MCF 10A (cell line): ENCODE results near the gene CARHSP1. TPM values are rescaled to one million over a fixed set of nuclear protein-coding genes. Genes with fewer than 3 reads are reported as not detected.

Source experiments
- BruUV-seq: library from RNA; stranded (reverse); fragments of 400-500 nt; replicated peaks from 2 replicates; lab custom pipeline; 2021; lab: Mats Ljungman, UMichigan
- CTCF ChIA-PET: fragments of 300-600 bp; sonication (Branson Sonifier 250); formaldehyde crosslinking; extraction: SDS; loops from one replicate; lab custom pipeline; 2021; ENCODE audit warnings: antibody characterized with exemption, inconsistent platforms; lab: Yijun Ruan, JAX
- POLR2A ChIA-PET: fragments of 300-600, 350-650 bp; sonication (Branson Sonifier 250); formaldehyde crosslinking; extraction: SDS; loops from one replicate; lab custom pipeline; 2020; ENCODE audit warnings: antibody characterized with exemption, inconsistent platforms; lab: Yijun Ruan, JAX
- DNase-seq: peaks from one replicate; pipeline ENCODE4 v3.0.0-alpha.2; 2018; ENCODE audit not compliant: unreplicated experiment
- H3K27ac Mint-ChIP-seq: one replicate; pipeline ENCODE4 v1.8.0; 2022; ENCODE audit warnings: mild to moderate bottlenecking, low read depth, mixed read lengths; ENCODE audit not compliant: unreplicated experiment
- H3K27me3 Mint-ChIP-seq: one replicate; pipeline ENCODE4 v1.8.0; 2022; ENCODE audit warnings: mixed read lengths; ENCODE audit not compliant: insufficient read depth, unreplicated experiment
- H3K36me3 Mint-ChIP-seq: one replicate; pipeline ENCODE4 v1.8.0; 2022; ENCODE audit warnings: mild to moderate bottlenecking, moderate library complexity, mixed read lengths; ENCODE audit not compliant: insufficient read depth, unreplicated experiment
- H3K4me1 Mint-ChIP-seq: one replicate; pipeline ENCODE4 v1.8.0; 2022; ENCODE audit warnings: mixed read lengths; ENCODE audit not compliant: insufficient read depth, unreplicated experiment
- H3K4me3 Mint-ChIP-seq: one replicate; pipeline ENCODE4 v1.8.0; 2022; ENCODE audit warnings: mild to moderate bottlenecking, moderate library complexity, mixed read lengths; ENCODE audit not compliant: unreplicated experiment
- H3K9me3 Mint-ChIP-seq: one replicate; pipeline ENCODE4 v1.8.0; 2022; ENCODE audit warnings: mixed read lengths; ENCODE audit not compliant: unreplicated experiment
- CTCF ChIP-seq: fragments of 200-600 bp; IDR thresholded peaks from one replicate; pipeline ENCODE4 v1.8.0; 2022; ENCODE audit warnings: antibody characterized with exemption, mild to moderate bottlenecking; ENCODE audit not compliant: unreplicated experiment
- intact Hi-C: fragments of 100-400 bp; cut with micrococcal nuclease; formaldehyde crosslinking; loops from 2 replicates; pipeline ENCODE4 v1.14.1; 2022
- total RNA-seq: library from RNA; stranded (reverse); gene quantifications from 2 replicates; pipeline ENCODE4 v1.2.3, GENCODE V29; 2022

Gene CARHSP1
- total RNA-seq, 1 experiment from 2014 or later: 27.8 TPM

GRCh38 chr16:8867932-8868415, 832 bp downstream of the CARHSP1 start:
- H3K9me3 Mint-ChIP-seq: no peaks in the 10 kb centered on the region
- intact Hi-C loops: no loop called here
- H3K27me3 Mint-ChIP-seq: no peaks in the 10 kb centered on the region
- POLR2A ChIA-PET: interaction anchor here (0.6 to 2.1 kb wide), 17 partner anchors 8 to 1877 kb away, joined by 3 to 14 read pairs (median 3); partner anchors contain the start of genes METTL22, PMM2 and TMEM186
- TSS peak; percentile 56 for BruUV-seq
- TF ChIP-seq CTCF: no peak
- H3K4me3 Mint-ChIP-seq: peak overlapping the region; percentile 87
- no peaks in the 10 kb centered on the region for H3K36me3 Mint-ChIP-seq
- CTCF ChIA-PET: interaction anchor here (0.6 to 1.9 kb wide), 6 partner anchors 11 to 165 kb away, joined by 3 to 9 read pairs (median 4); no protein-coding TSS in a partner anchor
- H3K27ac Mint-ChIP-seq: peak overlapping the region; percentile 86
- peaks cover 35% of the 10 kb centered on the region for H3K4me1 Mint-ChIP-seq
- DNase-seq: peak; percentile 22

GRCh38 chr16:8867216-8867931, 1.4 kb downstream of the CARHSP1 start:
- Mint-ChIP-seq H3K9me3 (no peaks in the 10 kb centered on the region), H3K4me1 (peaks cover 35% of the 10 kb centered on the region), H3K27ac (peak overlapping the region; percentile 86), H3K27me3 (no peaks in the 10 kb centered on the region), H3K36me3 (peaks cover 4% of the 10 kb centered on the region), H3K4me3 (peak overlapping the region; percentile 87)
- ChIA-PET POLR2A (interaction anchor here (0.6 to 2.1 kb wide), 8 partner anchors 13 to 1807 kb away, joined by 3 to 14 read pairs (median 4); partner anchors contain the start of genes PMM2 and TMEM186), CTCF (interaction anchor here (0.7 to 1.9 kb wide), 4 partner anchors 12 to 190 kb away, joined by 4 to 9 read pairs (median 5); no protein-coding TSS in a partner anchor)
- intact Hi-C loops: no loop called here
- no TSS peak for BruUV-seq
- TF ChIP-seq CTCF: no peak
- DNase-seq: no peak

- Mint-ChIP-seq H3K9me3 (no peaks in the 10 kb centered on the region), H3K4me3 (peak overlapping the region; percentile 87), H3K4me1 (peaks cover 35% of the 10 kb centered on the region), H3K27ac (no peak overlapping the region), H3K36me3 (peaks cover 6% of the 10 kb centered on the region), H3K27me3 (no peaks in the 10 kb centered on the region)
- intact Hi-C loops: no loop called here
- ChIA-PET CTCF (interaction anchor here (1.0 to 1.5 kb wide), 2 partner anchors 13 to 189 kb away, joined by 5 read pairs; no protein-coding TSS in a partner anchor), POLR2A (interaction anchor here (0.7 to 0.8 kb wide), 2 partner anchors 38 to 114 kb away, joined by 3 read pairs; no protein-coding TSS in a partner anchor)
- no peak for DNase-seq
- no TSS peak for BruUV-seq
- TF ChIP-seq CTCF: no peak
Measured at GRCh38 chr16:8866884-8867215, 2.0 kb downstream of the CARHSP1 start.

GRCh38 chr16:8866118-8866883, 2.5 kb downstream of the CARHSP1 start:
- Mint-ChIP-seq H3K4me1 (peaks cover 35% of the 10 kb centered on the region), H3K27me3 (no peaks in the 10 kb centered on the region), H3K9me3 (no peaks in the 10 kb centered on the region), H3K4me3 (peak overlapping the region; percentile 87), H3K36me3 (peaks cover 6% of the 10 kb centered on the region), H3K27ac (no peak overlapping the region)
- no peak for DNase-seq
- intact Hi-C loops: no loop called here
- CTCF ChIA-PET: interaction anchor here (0.7 to 1.5 kb wide), 3 partner anchors 13 to 188 kb away, joined by 4 to 5 read pairs (median 5); no protein-coding TSS in a partner anchor
- POLR2A ChIA-PET: no interaction called here
- BruUV-seq: no TSS peak
- TF ChIP-seq CTCF: no peak
